Muscle layer of duodenum (tissue), 2 donors: ENCODE data around the gene CDC42BPB.

Source experiments
- H3K27ac ChIP-seq: one replicate; pipeline ENCODE4 v1.7.0; 2013; ENCODE audit warnings: mild to moderate bottlenecking, low read length
- H3K27me3 ChIP-seq: one replicate; pipeline ENCODE4 v1.7.0; 2013; ENCODE audit warnings: low read depth, mild to moderate bottlenecking, control low read depth, low read length
- H3K36me3 ChIP-seq, 2 donors: one replicate each; pipeline ENCODE4 v1.7.0; 2013; ENCODE audit warnings: low read length in 2 of 2, control low read depth in 1 of 2, mild to moderate bottlenecking in 1 of 2; ENCODE audit not compliant: insufficient read depth in 2 of 2, control insufficient read depth in 1 of 2
- H3K4me1 ChIP-seq, 2 donors: one replicate each; pipeline ENCODE4 v1.7.0; 2013; ENCODE audit warnings: low read length in 2 of 2, mild to moderate bottlenecking in 2 of 2, control low read depth in 1 of 2, moderate library complexity in 1 of 2; ENCODE audit not compliant: insufficient read depth in 2 of 2, control insufficient read depth in 1 of 2
- H3K4me3 ChIP-seq, 2 donors: one replicate each; pipeline ENCODE4 v1.7.0; 2013; ENCODE audit warnings: low read length in 2 of 2, low read depth in 1 of 2, mild to moderate bottlenecking in 1 of 2
- H3K9me3 ChIP-seq, 2 donors: one replicate each; pipeline ENCODE4 v1.7.0; 2013; ENCODE audit warnings: low read length in 2 of 2, control low read depth in 1 of 2, mild to moderate bottlenecking in 1 of 2; ENCODE audit not compliant: control insufficient read depth in 1 of 2
- donor health status: healthy.

The CDC42BPB gene

DNA sequence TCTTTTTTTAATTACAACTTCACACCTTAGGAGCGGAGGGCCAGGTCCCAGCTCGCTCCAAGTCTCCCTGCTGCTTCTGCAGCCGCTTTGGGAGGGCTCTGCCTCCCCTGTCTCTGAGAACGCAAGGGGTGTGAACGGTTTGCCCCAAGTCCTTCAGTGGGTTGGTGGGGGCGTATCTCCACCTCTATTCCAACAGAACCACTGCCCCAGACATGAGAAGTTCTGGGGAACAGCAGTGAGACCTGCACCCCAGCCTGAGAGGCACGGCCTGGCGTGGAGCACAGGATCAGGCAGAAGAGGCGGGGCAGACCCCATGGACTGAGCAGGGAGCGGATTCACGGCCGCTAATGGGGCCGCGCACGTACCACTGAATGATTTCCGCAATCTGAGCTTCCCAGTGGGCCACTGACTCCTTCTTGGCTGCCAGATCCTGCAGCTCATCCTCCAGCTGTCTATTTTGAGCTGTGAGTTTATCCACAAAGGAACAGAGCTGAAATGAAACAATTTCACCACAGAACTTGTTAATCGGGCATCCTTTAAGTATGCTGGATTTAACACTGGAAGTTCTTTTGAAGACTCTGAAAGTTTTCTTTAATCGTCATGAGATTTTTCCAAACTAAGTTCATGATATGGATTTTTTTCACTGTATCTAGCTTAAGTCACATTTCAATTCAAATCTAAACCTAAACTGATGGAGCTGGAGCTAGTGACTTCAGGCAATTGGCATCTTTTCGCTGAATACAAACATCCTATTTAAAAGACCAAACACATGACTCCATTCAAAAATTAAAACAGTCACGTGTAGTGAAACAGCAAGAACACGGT is 90.5 kb downstream of the CDC42BPB start:
- Histone ChIP-seq H3K27ac (no peak overlapping the region), H3K36me3 (peaks cover 63 to 94% of the 10 kb centered on the region in 2 donors), H3K27me3 (no peaks in the 10 kb centered on the region)

DNA sequence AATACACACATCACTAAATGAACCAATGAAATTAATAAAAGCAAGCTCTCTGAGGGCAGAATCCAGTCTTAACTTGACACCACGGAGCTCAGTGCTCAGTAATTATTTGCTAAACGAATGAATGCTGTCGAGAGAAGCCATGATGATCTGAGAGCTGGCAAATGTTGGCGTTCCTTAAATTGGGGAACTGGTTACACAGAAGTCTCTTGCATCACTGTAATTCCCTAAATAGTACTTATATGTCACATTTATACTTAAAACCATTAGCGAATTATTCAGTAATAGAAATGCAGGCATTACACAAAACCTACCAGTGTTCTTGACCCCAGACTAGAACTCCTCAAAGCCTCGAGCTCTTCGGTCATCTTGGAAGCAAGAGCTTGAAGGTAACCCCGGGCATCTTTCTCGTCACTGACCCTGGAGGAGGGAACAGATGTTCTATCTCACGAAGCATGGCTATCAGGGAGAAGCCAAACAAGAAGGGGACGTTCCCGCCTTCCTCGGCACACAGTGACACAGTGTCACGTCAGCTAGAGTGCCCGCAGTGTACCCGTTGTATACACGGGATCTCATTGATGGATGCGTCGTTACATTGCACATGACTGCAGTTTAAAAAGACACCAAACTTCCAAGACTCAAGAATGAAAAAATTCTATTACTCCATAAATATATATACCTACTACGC is 91.2 kb downstream of the CDC42BPB start:
- Histone ChIP-seq H3K9me3 (no peaks in the 10 kb centered on the region), H3K4me3 (no peak overlapping the region), H3K27me3 (no peaks in the 10 kb centered on the region), H3K4me1 (no peaks in the 10 kb centered on the region), H3K36me3 (peaks cover 60 to 93% of the 10 kb centered on the region in 2 donors), H3K27ac (no peak overlapping the region)

More for the DNA sequence above, 90.5 kb downstream of the CDC42BPB start:
- no peak overlapping the region for H3K4me3 ChIP-seq
- no peaks in the 10 kb centered on the region for H3K4me1 ChIP-seq
- H3K9me3 ChIP-seq: no peaks in the 10 kb centered on the region

DNA sequence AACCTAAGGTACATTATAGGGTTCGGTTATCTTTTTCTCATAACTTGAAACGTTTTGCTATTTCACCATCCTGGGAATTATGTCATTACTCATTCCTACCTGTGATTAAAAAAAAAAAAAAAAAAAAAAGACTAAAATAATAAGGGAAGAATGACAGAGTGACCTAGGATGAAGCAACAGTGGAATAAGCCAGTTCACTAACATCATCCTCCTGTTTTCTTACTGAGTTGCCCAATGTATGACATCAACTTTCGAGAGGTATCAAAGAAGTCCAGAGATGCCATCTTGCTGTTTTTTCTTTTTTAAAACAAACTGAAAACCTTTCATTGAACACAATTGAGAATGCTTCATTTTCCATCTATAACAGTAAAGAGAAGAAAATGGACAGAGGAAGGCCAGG is 92.1 kb downstream of the CDC42BPB start:
- H3K4me1 ChIP-seq: no peaks in the 10 kb centered on the region

DNA sequence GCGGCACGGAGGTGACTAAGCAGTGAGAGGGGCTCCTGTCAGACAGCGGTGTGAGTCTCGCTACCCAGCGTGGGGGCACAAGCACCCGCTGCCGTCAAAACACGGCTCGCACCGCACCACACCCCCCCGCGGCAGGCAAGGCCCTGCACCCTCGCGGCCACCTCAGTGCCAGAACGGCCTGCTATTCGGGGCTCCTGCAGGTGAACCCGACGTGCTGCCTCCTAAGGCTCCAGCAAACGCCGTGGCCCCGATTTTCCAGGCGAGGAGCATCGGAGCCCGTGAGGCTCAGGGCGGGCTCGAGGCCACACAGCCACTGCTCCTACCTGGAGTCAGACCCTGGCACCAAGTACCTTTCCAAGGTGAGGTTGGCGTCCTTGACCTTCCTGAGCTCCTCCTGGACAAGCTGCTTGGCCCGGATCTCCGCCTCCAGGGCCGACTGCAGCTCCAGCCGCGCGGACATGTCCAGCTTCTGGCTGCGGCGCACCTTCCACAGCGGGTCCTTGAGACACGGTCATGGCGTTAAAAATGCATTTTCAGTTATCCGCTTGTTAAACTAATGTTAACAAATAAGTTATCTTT is 93.1 kb downstream of the CDC42BPB start:
- Histone ChIP-seq H3K27me3 (no peaks in the 10 kb centered on the region), H3K4me3 (no peak overlapping the region), H3K9me3 (no peaks in the 10 kb centered on the region), H3K27ac (no peak overlapping the region), H3K4me1 (no peaks in the 10 kb centered on the region), H3K36me3 (peaks cover 45 to 88% of the 10 kb centered on the region in 2 donors)

More for the DNA sequence above, 92.1 kb downstream of the CDC42BPB start:
- no peak overlapping the region for H3K27ac ChIP-seq
- no peak overlapping the region for H3K4me3 ChIP-seq
- no peaks in the 10 kb centered on the region for H3K9me3 ChIP-seq
- H3K27me3 ChIP-seq: no peaks in the 10 kb centered on the region
- H3K36me3 ChIP-seq: peaks cover 52 to 88% of the 10 kb centered on the region in 2 donors

DNA sequence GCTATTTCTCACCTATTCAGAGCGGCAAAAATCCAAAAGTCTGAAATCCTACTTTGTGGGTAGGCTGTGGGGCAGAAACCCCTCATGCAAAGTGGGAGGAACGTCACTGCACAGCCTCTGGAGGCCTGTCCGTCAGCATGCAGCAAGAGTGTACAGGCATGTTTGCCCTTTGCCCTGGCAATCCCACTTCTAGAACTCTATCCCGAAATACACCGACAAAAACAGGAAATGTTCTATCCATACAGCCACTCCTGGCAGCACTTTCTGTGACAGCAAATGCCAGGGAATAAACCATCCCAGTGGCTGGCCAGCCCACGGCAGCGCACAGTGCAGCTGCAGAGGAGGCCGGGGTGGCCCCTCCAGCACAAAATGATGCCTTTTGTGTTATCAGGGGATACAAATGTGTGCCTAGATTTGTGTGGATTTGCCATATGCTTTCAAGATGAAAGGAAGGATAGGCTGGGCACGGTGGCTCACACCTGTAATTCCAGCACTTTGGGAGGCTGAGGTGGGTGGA is 95.2 kb downstream of the CDC42BPB start:
- no peaks in the 10 kb centered on the region for H3K9me3 ChIP-seq
- no peaks in the 10 kb centered on the region for H3K27me3 ChIP-seq
- H3K27ac ChIP-seq: no peak overlapping the region
- H3K36me3 ChIP-seq: peaks cover 56 to 90% of the 10 kb centered on the region in 2 donors
- H3K4me3 ChIP-seq: no peak overlapping the region
- H3K4me1 ChIP-seq: no peaks in the 10 kb centered on the region

DNA sequence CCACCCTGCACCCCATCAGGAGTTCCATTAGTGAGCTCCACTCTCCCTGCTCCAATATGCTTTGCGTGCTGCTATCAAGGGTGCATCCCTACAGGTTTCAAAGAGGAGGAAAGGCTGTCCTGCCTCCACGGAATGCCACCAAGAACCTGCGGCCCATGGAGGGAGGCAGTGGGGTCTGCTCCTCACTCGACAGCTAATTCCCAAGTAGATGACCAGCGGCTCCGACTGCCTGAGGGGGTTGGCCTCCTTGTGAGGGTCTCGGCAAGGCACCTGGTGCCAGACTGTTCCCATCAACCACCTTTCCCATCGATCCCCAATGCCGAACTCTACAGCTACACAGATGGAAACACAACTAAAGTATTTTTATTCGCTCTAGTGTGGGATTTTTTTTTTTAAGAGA is 98.9 kb downstream of the CDC42BPB start:
- Histone ChIP-seq H3K4me1 (peaks cover 0 to 12% of the 10 kb centered on the region in 2 donors), H3K27me3 (no peaks in the 10 kb centered on the region), H3K36me3 (peaks cover 52 to 80% of the 10 kb centered on the region in 2 donors), H3K4me3 (no peak overlapping the region), H3K27ac (no peak overlapping the region), H3K9me3 (no peaks in the 10 kb centered on the region)

DNA sequence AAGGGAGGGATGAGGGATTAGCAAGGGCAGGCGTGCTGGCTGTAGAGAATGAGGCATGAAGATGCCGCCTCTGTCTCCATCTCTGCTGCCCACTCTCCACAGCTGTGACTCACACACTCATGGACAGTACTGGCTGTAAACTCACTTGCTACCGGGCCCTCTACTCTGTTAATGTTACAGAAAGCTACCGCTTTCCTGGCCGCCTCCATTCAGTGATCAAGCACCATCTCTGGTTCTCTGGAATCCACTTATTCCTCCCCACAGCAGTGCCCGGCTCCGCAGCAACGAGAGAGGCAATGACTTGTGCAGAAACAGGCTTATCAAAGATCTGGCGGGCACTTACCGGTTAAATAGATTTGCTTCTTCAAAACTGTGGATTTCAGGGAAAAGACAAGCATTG is 100.1 kb downstream of the CDC42BPB start:
- peaks cover 57 to 82% of the 10 kb centered on the region in 2 donors for H3K36me3 ChIP-seq
- H3K27ac ChIP-seq: no peak overlapping the region
- peaks cover 0 to 12% of the 10 kb centered on the region in 2 donors for H3K4me1 ChIP-seq
- no peaks in the 10 kb centered on the region for H3K27me3 ChIP-seq
- no peak overlapping the region for H3K4me3 ChIP-seq
- H3K9me3 ChIP-seq: no peaks in the 10 kb centered on the region

DNA sequence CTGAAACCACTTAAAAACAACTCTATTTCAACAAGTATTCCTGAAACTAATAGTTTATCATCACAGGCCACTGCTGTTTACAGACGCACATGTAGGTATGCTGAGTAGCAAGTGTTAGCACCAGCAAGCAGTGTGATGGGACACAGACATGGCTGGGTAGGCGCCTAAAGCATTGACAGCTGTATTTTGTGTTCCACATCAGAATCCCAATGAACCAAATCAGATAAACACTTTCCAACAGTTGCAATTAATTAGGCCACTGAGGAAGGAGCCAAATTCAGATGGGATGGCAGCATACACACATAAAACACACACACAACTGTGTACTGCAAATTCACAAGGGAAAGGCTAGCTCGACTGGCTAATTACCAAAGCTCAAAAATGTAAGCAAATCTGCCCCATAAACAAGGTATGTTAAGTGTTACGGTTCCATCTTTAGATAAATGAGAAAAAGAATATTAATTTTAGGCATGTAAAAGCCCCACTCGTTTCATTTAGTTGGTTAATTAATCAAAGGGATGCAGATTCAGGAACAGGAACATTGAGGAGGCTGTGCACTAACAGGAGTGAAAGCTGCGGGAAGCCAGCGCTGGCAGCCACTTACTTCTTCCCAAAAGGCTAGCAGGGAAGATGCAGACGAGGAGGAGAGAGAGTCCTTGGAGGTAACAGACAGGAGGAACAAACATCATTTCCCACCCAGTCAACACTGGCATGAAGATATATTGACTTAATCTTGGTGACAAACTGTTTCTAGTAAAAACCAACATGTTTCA is 101.5 kb downstream of the CDC42BPB start:
- Histone ChIP-seq H3K4me1 (peaks cover 0 to 12% of the 10 kb centered on the region in 2 donors), H3K27me3 (no peaks in the 10 kb centered on the region), H3K9me3 (no peaks in the 10 kb centered on the region), H3K4me3 (no peak overlapping the region), H3K27ac (no peak overlapping the region), H3K36me3 (peaks cover 64 to 86% of the 10 kb centered on the region in 2 donors)

DNA sequence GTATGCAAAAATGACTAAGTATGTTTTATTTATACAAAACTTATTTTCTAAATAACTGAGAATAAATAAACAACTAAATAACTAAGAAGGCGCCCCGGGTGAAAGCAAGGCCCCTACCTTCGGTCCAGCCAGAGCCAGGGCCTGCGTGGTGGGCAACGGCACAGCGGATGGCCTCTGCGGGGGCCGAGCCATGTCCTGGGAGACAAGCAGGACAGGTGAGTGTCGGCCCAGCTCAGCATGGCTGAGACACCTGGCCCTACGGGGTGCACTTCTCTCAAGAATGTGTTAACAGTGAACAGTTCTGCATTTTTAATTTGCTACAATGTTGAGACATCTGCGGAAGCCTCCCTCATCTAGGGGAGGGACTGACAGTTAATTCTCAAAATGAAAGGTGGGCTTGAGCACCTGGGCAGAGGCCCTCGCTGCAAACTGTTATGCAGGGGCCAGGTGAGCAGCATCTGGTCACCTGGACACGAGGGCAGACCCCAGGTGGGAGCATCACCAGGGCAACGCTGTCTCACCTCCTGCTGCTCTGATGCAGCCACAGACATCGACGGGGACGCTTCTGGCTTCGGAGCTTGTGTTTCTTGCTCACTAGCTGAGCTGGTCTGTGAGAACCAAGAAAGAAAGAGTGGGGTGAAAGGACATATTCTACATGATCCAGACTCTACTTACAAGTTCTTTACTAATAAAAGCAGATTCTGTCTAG is 103.1 kb downstream of the CDC42BPB start:
- no peaks in the 10 kb centered on the region for H3K27me3 ChIP-seq
- no peaks in the 10 kb centered on the region for H3K9me3 ChIP-seq
- peaks cover 73 to 85% of the 10 kb centered on the region in 2 donors for H3K36me3 ChIP-seq
- H3K27ac ChIP-seq: no peak overlapping the region
- H3K4me1 ChIP-seq: peaks cover 0 to 20% of the 10 kb centered on the region in 2 donors
- H3K4me3 ChIP-seq: no peak overlapping the region

DNA sequence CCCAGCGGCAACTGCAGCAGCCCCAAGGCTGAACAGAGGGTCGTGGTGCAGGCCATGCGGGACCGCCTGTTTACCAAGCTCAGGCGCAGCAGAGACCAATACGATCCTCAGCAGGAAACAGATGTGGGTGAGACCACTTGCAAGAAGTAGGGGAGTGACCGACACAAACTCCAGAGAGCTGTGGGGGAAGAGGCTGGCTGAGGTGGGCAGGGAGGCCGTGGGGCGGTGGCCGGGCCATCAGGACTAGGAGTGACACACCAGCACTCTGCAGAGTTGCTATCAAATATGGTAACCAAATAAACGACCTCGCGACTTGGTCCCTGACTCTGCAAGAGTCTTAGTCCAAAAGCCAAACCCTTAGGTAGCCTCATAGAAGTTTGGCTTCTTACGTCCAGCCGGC is 104.2 kb downstream of the CDC42BPB start:
- Histone ChIP-seq H3K9me3 (no peaks in the 10 kb centered on the region), H3K4me1 (peaks cover 0 to 25% of the 10 kb centered on the region in 2 donors), H3K27ac (no peak overlapping the region), H3K27me3 (no peaks in the 10 kb centered on the region), H3K36me3 (peaks cover 69 to 80% of the 10 kb centered on the region in 2 donors), H3K4me3 (no peak overlapping the region)
